Tibial artery (tissue), 4 donors: ENCODE results near the gene TMEM132D.

Experiments
- DNase-seq, 2 donors: peaks; one replicate each; pipeline ENCODE4 v3.0.0-alpha.2; 2019
- H3K27ac ChIP-seq, 2 donors: fragments of 200-600 bp; sonication (generic) in 1 of 2; 1 replicate in 1 of 2; 2 replicates in 1 of 2; pipeline ENCODE4 v1.5.1; 2018 to 2019; ENCODE audit warnings: mild to moderate bottlenecking in 1 of 2
- H3K27me3 ChIP-seq, 2 donors: fragments of 200-600 bp; sonication (generic) in 1 of 2; one replicate each; pipeline versions ENCODE4 v1.5.1 to v1.6.0; 2016 to 2019
- H3K36me3 ChIP-seq, 3 donors: fragments of 200-600 bp; sonication (generic) in 2 of 3; one replicate each; pipeline ENCODE4 v1.5.1; 2016 to 2019; ENCODE audit warnings: mild to moderate bottlenecking in 2 of 3
- H3K4me1 ChIP-seq, 4 donors: fragments of 200-600 bp; sonication (generic) in 2 of 4; 1 replicate in 3 of 4; 2 replicates in 1 of 4; pipeline ENCODE4 v1.5.1; 2016 to 2019
- H3K4me3 ChIP-seq, 2 donors: fragments of 200-600 bp; sonication (generic) in 1 of 2; 1 replicate in 1 of 2; 2 replicates in 1 of 2; pipeline ENCODE4 v1.5.1; 2018 to 2019; ENCODE audit warnings: mild to moderate bottlenecking in 2 of 2
- H3K9me3 ChIP-seq, 3 donors: fragments of 200-600 bp; sonication (generic) in 1 of 3; one replicate each; pipeline ENCODE4 v1.5.1; 2016 to 2019
- intact Hi-C: fragments of 100-400 bp; cut with DNase I; formaldehyde crosslinking; loops from one replicate; pipeline ENCODE4 v1.15.0; 2023; ENCODE audit warnings: low total_unique reads
- TF ChIP-seq, protein P1 (sequence below), 2 experiments: fragments of 200-600 bp in 1 of 2; fragments of 450-650 bp in 1 of 2; IDR thresholded peaks; one replicate each; pipeline ENCODE4 v1.5.1; 2017 to 2019; ENCODE audit warnings: antibody characterized with exemption in 2 of 2, mild to moderate bottlenecking in 1 of 2, moderate library complexity in 1 of 2

Gene TMEM132D

DNA sequence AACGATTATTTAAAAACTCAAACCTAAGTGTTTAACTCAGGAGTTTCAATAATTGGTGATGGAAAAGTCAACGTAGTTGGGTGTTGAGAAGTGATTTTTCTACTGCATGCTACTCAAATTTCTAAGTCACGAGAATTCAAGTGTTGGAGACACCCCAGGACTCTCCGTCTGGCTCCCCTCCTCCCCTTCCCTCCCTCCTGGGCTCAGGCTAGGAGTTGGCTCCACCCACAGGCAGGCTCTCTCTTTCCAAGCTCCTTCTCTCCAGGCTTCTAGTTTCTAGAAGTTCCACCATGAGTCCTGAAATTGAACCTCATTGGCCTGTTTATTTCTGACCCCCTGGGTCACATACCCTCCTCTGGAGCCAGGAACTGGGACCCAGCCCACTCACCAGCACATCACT, 73.0 kb downstream of the TMEM132D start:
- Histone ChIP-seq H3K4me1 (no peaks in the 10 kb centered on the region), H3K27ac (no peak overlapping the region), H3K9me3 (no peaks in the 10 kb centered on the region), H3K27me3 (no peaks in the 10 kb centered on the region), H3K36me3 (no peaks in the 10 kb centered on the region), H3K4me3 (no peak overlapping the region)
- TF ChIP-seq, protein P1, sequence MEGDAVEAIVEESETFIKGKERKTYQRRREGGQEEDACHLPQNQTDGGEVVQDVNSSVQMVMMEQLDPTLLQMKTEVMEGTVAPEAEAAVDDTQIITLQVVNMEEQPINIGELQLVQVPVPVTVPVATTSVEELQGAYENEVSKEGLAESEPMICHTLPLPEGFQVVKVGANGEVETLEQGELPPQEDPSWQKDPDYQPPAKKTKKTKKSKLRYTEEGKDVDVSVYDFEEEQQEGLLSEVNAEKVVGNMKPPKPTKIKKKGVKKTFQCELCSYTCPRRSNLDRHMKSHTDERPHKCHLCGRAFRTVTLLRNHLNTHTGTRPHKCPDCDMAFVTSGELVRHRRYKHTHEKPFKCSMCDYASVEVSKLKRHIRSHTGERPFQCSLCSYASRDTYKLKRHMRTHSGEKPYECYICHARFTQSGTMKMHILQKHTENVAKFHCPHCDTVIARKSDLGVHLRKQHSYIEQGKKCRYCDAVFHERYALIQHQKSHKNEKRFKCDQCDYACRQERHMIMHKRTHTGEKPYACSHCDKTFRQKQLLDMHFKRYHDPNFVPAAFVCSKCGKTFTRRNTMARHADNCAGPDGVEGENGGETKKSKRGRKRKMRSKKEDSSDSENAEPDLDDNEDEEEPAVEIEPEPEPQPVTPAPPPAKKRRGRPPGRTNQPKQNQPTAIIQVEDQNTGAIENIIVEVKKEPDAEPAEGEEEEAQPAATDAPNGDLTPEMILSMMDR (IDR thresholded peaks at IDR 0.05): no peak
- DNase-seq: no peak
- intact Hi-C loops: no loop called here

DNA sequence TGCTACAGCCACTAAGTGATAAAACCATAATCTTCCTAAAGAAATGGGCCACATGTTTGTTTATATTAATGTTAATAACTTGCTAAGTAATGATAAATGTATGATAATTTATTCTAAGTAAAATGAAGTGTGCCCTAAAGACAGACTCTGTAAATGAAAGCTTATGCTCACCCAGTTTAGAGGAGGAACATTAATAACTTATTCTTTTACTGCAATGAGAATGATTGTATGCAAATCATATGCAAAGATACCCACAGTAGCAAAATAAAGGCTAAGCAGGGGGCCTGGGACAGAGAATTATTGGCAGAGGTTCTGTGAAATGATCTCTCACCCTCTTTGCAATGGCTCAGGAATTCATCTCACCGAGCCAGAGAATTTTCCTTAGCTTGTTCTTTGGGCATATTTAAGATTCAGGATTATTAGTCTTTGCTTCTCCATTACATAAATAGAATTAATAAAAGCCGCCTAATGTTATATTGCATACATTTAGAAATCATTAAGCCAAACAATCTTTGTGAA, 75.9 kb downstream of the TMEM132D start:
- Histone ChIP-seq H3K4me1 (no peaks in the 10 kb centered on the region), H3K27ac (no peak overlapping the region), H3K27me3 (no peaks in the 10 kb centered on the region), H3K36me3 (no peaks in the 10 kb centered on the region), H3K9me3 (no peaks in the 10 kb centered on the region), H3K4me3 (no peak overlapping the region)
- intact Hi-C loops: no loop called here
- DNase-seq: no peak
- TF ChIP-seq, protein P1 (IDR thresholded peaks at IDR 0.05): no peak

DNA sequence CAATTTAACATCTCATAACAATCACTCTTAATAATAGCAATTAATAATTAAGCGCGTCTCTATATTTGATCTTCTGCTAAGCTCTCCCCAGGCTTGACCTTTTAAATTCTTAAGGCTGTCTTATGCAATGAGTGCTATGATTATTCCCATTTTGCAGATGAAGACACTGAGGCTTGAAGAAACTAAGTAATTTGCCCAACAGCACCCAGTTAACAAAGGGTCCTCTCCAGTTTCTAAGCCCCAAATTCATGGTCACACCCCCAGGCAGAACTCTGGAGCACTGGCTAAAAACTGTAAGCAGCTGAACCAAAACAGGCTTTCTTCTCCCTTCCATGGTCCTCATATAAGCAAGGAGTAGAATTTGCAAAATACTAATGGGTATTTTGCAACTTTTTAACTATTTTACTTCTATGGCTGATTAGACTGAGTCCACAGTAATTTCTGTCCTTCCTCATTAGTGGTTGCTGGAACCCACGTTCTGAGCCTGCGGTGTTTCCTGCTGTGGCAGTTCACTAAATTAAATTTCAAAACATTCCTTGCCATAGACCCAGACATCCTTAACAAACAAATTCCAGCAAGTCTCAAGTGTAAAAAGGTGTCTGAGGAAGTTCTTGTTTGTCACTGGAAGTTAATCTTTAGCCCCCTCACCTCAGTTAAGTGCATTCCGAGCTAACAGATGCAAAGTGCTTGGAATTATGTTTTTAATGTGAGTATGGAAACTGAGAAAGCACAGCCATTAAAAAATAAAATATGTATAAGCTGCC, 76.5 kb downstream of the TMEM132D start:
- Histone ChIP-seq H3K4me3 (no peak overlapping the region), H3K36me3 (no peaks in the 10 kb centered on the region), H3K9me3 (no peaks in the 10 kb centered on the region), H3K27ac (no peak overlapping the region), H3K27me3 (no peaks in the 10 kb centered on the region), H3K4me1 (no peaks in the 10 kb centered on the region)
- intact Hi-C loops: no loop called here
- DNase-seq: no peak
- TF ChIP-seq, protein P1 (IDR thresholded peaks at IDR 0.05): no peak

DNA sequence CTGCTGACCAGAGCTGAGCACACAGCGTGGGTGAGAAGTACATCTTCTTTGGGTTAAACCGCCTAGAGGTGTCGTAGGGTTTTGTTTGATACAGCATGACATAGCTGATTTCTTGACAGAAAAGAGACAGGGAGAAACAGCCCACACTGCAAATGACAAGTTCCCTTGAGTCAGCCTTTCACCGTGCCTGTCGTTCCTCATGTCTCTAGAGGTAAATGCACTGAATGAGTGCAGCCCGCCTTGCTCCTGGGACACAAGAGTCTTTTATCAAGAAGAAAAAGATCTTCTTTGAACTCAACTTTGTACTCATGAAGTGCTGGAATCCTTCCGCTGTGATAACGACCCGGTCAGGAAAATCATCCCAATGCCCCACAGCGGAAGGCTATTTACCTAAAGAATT, 77.6 kb downstream of the TMEM132D start:
- no peak for DNase-seq
- H3K27ac ChIP-seq: no peak overlapping the region
- no peaks in the 10 kb centered on the region for H3K9me3 ChIP-seq
- H3K4me3 ChIP-seq: no peak overlapping the region
- TF ChIP-seq, protein P1 (IDR thresholded peaks at IDR 0.05): no peak
- intact Hi-C loops: no loop called here
- no peaks in the 10 kb centered on the region for H3K4me1 ChIP-seq
- no peaks in the 10 kb centered on the region for H3K27me3 ChIP-seq
- no peaks in the 10 kb centered on the region for H3K36me3 ChIP-seq

DNA sequence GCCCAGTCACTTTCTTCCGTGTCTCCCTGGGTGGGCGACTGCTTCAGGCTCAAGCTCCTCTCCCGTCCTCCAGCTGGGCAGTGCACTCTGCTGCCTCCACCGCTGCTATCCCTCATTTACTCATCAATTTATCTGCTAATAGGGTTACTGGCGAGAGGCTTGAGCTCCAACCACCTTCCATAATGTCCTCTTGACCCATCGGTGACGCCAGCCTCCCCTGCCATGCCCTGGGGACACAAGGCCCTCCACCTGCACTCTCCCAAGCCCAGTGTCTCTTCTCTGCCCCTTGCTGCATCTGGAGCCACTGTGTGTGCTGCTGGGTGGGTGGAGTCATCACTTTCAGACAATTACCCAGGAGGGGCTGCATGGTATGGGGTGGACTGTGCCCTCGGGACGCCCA, 78.5 kb downstream of the TMEM132D start:
- H3K9me3 ChIP-seq: no peaks in the 10 kb centered on the region
- H3K4me1 ChIP-seq: no peaks in the 10 kb centered on the region
- intact Hi-C loops: no loop called here
- no peaks in the 10 kb centered on the region for H3K36me3 ChIP-seq
- DNase-seq: no peak
- no peak overlapping the region for H3K4me3 ChIP-seq
- TF ChIP-seq, protein P1 (IDR thresholded peaks at IDR 0.05): no peak
- H3K27me3 ChIP-seq: no peaks in the 10 kb centered on the region
- H3K27ac ChIP-seq: no peak overlapping the region
